Nephron (organoid): ENCODE results near the gene HLA-DRA.

Experiments used
- H3K27ac Mint-ChIP-seq, 3 experiments: 2 replicates each; pipeline ENCODE4 v1.8.0; 2020; ENCODE audit warnings: mixed read lengths in 3 of 3, mild to moderate bottlenecking in 2 of 3, moderate library complexity in 1 of 3
- H3K27me3 Mint-ChIP-seq: 2 replicates; pipeline ENCODE4 v1.8.0; 2021; ENCODE audit warnings: low read depth, mild to moderate bottlenecking, moderate library complexity, mixed read lengths
- H3K36me3 Mint-ChIP-seq: 2 replicates; pipeline ENCODE4 v1.8.0; 2020; ENCODE audit warnings: low read depth, mixed read lengths
- H3K4me1 Mint-ChIP-seq: 2 replicates; pipeline ENCODE4 v1.8.0; 2020; ENCODE audit warnings: mixed read lengths
- H3K4me3 Mint-ChIP-seq, 3 experiments: 2 replicates each; pipeline ENCODE4 v1.8.0; 2020; ENCODE audit warnings: mild to moderate bottlenecking in 3 of 3, mixed read lengths in 3 of 3, moderate library complexity in 2 of 3
- H3K9me3 Mint-ChIP-seq: 2 replicates; pipeline ENCODE4 v1.8.0; 2020; ENCODE audit warnings: mixed read lengths
- TF ChIP-seq, protein P1 (sequence below), 3 experiments: fragments of 200-600 bp; sonication (generic); IDR thresholded peaks; one replicate each; pipeline ENCODE4 v1.5.0; 2021; ENCODE audit warnings: antibody characterized with exemption in 3 of 3; ENCODE audit not compliant: unreplicated experiment in 3 of 3

The HLA-DRA gene

DNA sequence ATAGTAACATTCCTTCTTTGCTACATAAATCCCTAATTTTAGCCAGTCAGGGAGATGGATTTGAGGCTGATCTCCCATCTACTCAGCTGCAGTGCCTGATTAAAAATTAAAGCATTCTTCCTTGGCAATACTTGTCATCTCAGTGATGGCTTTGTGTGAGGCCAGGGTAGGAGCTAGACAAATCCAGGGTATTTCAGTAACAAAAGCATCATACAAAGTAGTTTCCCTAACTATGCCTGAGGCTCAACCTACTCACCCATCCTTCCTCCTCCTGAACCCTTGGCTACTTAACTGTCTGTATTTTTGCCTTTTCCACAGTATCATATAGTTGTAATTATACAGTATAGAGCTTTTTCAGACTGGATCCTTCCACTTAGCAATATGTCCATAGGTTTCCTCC lies 52.7 kb downstream of the HLA-DRA start:
- TF ChIP-seq, protein P1, sequence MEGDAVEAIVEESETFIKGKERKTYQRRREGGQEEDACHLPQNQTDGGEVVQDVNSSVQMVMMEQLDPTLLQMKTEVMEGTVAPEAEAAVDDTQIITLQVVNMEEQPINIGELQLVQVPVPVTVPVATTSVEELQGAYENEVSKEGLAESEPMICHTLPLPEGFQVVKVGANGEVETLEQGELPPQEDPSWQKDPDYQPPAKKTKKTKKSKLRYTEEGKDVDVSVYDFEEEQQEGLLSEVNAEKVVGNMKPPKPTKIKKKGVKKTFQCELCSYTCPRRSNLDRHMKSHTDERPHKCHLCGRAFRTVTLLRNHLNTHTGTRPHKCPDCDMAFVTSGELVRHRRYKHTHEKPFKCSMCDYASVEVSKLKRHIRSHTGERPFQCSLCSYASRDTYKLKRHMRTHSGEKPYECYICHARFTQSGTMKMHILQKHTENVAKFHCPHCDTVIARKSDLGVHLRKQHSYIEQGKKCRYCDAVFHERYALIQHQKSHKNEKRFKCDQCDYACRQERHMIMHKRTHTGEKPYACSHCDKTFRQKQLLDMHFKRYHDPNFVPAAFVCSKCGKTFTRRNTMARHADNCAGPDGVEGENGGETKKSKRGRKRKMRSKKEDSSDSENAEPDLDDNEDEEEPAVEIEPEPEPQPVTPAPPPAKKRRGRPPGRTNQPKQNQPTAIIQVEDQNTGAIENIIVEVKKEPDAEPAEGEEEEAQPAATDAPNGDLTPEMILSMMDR (IDR thresholded peaks at IDR 0.05; ENCODE audit: unreplicated experiment in 3 of 3) = no peak
- Mint-ChIP-seq H3K4me3 (no peak overlapping the region), H3K27me3 (peaks cover 16% of the 10 kb centered on the region), H3K9me3 (peaks cover 6% of the 10 kb centered on the region), H3K36me3 (no peaks in the 10 kb centered on the region), H3K27ac (no peak overlapping the region), H3K4me1 (no peaks in the 10 kb centered on the region)
